GM12878 (cell line): Measurements from ENCODE around the gene MRM1. TPM values are rescaled to one million over a fixed set of nuclear protein-coding genes. Genes with fewer than 3 reads are reported as not detected.

Experiments
- ATAC-seq: fragments of 200-7000 bp; cut with Tn5 transposase; 3 replicates; pipeline ENCODE4 v1.9.1; 2020; ENCODE audit warnings: mild to moderate bottlenecking, moderate library complexity
- BruUV-seq: library from RNA; stranded (reverse); fragments of 400-500 nt; replicated peaks from 2 replicates; lab custom pipeline; 2021; lab: Mats Ljungman, UMichigan
- CTCF ChIA-PET: fragments of 300-600 bp; sonication (Branson Sonifier 250); formaldehyde crosslinking; extraction: SDS; loops from one replicate; lab custom pipeline; 2021; ENCODE audit warnings: inconsistent platforms; lab: Yijun Ruan, JAX
- POLR2A ChIA-PET: fragments of 350-600 bp; formaldehyde crosslinking; extraction: SDS; loops from one replicate; lab custom pipeline; 2021; ENCODE audit warnings: inconsistent platforms; lab: Charles Lee
- RAD21 ChIA-PET: fragments of 300-600 bp; sonication (Branson Sonifier 250); formaldehyde crosslinking; loops from one replicate; lab custom pipeline; 2023; ENCODE audit warnings: antibody characterized with exemption; ENCODE audit not compliant: unreplicated experiment; lab: Charles Lee
- SMC1A ChIA-PET: fragments of 300-600 bp; sonication (Branson Sonifier 250); formaldehyde crosslinking; loops from one replicate; lab custom pipeline; 2023; ENCODE audit not compliant: unreplicated experiment, uncharacterized antibody; lab: Charles Lee
- DNase-seq: peaks from one replicate; pipeline ENCODE4 v3.0.0-alpha.2; 2011; ENCODE audit warnings: low read depth, low spot score
- FAIRE-seq: peaks from 3 replicates; lab custom pipeline; 2011; peaks lifted over from hg19 to GRCh38; lab: Jason Lieb, UNC
- H2AFZ ChIP-seq: 2 replicates; pipeline ENCODE4 v1.6.0; 2011; ENCODE audit warnings: low read depth, low read length, control low read depth; ENCODE audit not compliant: control insufficient read depth
- H3K27ac ChIP-seq: 2 replicates; pipeline ENCODE4 v1.5.1; 2011; ENCODE audit warnings: control low read depth; ENCODE audit not compliant: control insufficient read depth, insufficient read depth
- H3K27me3 ChIP-seq, 2 experiments: replicated peaks in 1 of 2; 2 replicates each; pipeline versions ENCODE4 v1.6.0 to v1.6.1; 2011; ENCODE audit warnings: low read length in 1 of 2; ENCODE audit not compliant: control insufficient read depth in 2 of 2, insufficient read depth in 2 of 2
- H3K36me3 ChIP-seq, 2 experiments: 2 replicates each; pipeline ENCODE4 v1.5.1; 2011; ENCODE audit warnings: low read length in 1 of 2; ENCODE audit not compliant: control insufficient read depth in 2 of 2, insufficient read depth in 2 of 2
- H3K4me1 ChIP-seq: 2 replicates; pipeline ENCODE4 v1.6.1; 2011; ENCODE audit warnings: mild to moderate bottlenecking, low read length, moderate library complexity, mixed read lengths; ENCODE audit not compliant: control insufficient read depth, insufficient read depth
- H3K4me2 ChIP-seq: 2 replicates; pipeline ENCODE4 v1.6.0; 2011; ENCODE audit warnings: control low read depth; ENCODE audit not compliant: control insufficient read depth, insufficient read depth
- H3K4me3 ChIP-seq: fragments of 200-600 bp; sonication (generic); 2 replicates; pipeline ENCODE4 v1.5.1; 2016
- H3K79me2 ChIP-seq: 2 replicates; pipeline ENCODE4 v1.6.0; 2011; ENCODE audit warnings: low read length; ENCODE audit not compliant: control insufficient read depth, insufficient read depth
- H3K9ac ChIP-seq: 2 replicates; pipeline ENCODE4 v1.8.0; 2011; ENCODE audit warnings: low read length, control low read depth, mixed read lengths; ENCODE audit not compliant: control insufficient read depth, insufficient read depth
- H3K9me3 ChIP-seq: replicated peaks from 3 replicates; pipeline ENCODE4 v1.5.1; 2011; ENCODE audit warnings: mild to moderate bottlenecking, low read length; ENCODE audit not compliant: control insufficient read depth, insufficient read depth
- H4K20me1 ChIP-seq: 2 replicates; pipeline ENCODE4 v1.6.0; 2011; ENCODE audit not compliant: control insufficient read depth, insufficient read depth
- ASH2L ChIP-seq: fragments of 300-600, 200-600 bp; sonication (generic); IDR thresholded peaks from 2 replicates; pipeline ENCODE4 v1.6.1; 2017; ENCODE audit warnings: low read depth, mild to moderate bottlenecking, borderline replicate concordance
- CBX5 ChIP-seq: sonication (generic); IDR thresholded peaks from 2 replicates; pipeline ENCODE4 v1.6.1; 2016; ENCODE audit warnings: low read depth, moderate library complexity, mild to moderate bottlenecking, inconsistent platforms
- CHD1 ChIP-seq: IDR thresholded peaks from 2 replicates; pipeline ENCODE4 v1.6.1; 2012; ENCODE audit warnings: low read depth, low read length, improper control_type of control experiment
- CHD4 ChIP-seq: fragments of 200-600 bp; sonication (generic); IDR thresholded peaks from 2 replicates; pipeline ENCODE4 v1.6.1; 2016; ENCODE audit warnings: mild to moderate bottlenecking
- EP300 ChIP-seq, 2 experiments: fragments of 150-350 bp in 1 of 2; IDR thresholded peaks; 2 replicates each; pipeline ENCODE4 v1.6.1; 2011 to 2012; ENCODE audit warnings: low read depth in 2 of 2, low read length in 2 of 2, borderline replicate concordance in 1 of 2, improper control_type of control experiment in 1 of 2, inconsistent platforms in 1 of 2; ENCODE audit not compliant: control insufficient read depth in 1 of 2
- KAT2A ChIP-seq: conservative IDR thresholded peaks from 2 replicates; pipeline ENCODE4 v1.6.1; 2011; ENCODE audit warnings: low read depth, low read length; ENCODE audit not compliant: control insufficient read depth
- LARP7 ChIP-seq: fragments of 450-650 bp; IDR thresholded peaks from 2 replicates; pipeline ENCODE4 v1.6.1; 2017; ENCODE audit warnings: mild to moderate bottlenecking
- MYB ChIP-seq: fragments of 150-350 bp; IDR thresholded peaks from 2 replicates; pipeline ENCODE4 v1.6.1; 2014; ENCODE audit warnings: mild to moderate bottlenecking, low read depth, low read length, borderline replicate concordance
- RAD21 ChIP-seq: IDR thresholded peaks from 2 replicates; pipeline ENCODE4 v1.6.1; 2011; ENCODE audit warnings: mild to moderate bottlenecking, low read depth, low read length, moderate library complexity; ENCODE audit not compliant: insufficient read depth
- RB1 ChIP-seq: fragments of 450-650 bp; formaldehyde crosslinking; IDR thresholded peaks from 2 replicates; pipeline ENCODE4 v1.6.1; 2017; ENCODE audit warnings: mild to moderate bottlenecking, borderline replicate concordance
- RCOR1 ChIP-seq: conservative IDR thresholded peaks from 2 replicates; pipeline ENCODE4 v1.6.1; 2012; ENCODE audit warnings: low read depth, low read length, improper control_type of control experiment
- WGBS: methylation state at CpG from one replicate; pipeline ENCODE4 v1.1.6; 2016; ENCODE audit warnings: low lambda C conversion rate; ENCODE audit not compliant: insufficient replicate concordance, insufficient coverage; ENCODE audit errors: missing lambda C conversion rate; 5-methylcytosine and 5-hydroxymethylcytosine counted together
- in situ Hi-C: fragments of 300-500 bp; cut with MboI; formaldehyde crosslinking; loops from 9 replicates; pipeline ENCODE4 v1.14.3; 2018; ENCODE audit warnings: mixed read lengths
- intact Hi-C: fragments of 100-400 bp; cut with micrococcal nuclease; formaldehyde crosslinking; loops from one replicate; pipeline ENCODE4 v1.14.2; 2022; ENCODE audit not compliant: unreplicated experiment
- polyA plus RNA-seq, 11 experiments: library from polyadenylated mRNA; depleted of rRNA in 4 of 11; unstranded in 6 of 11; stranded (reverse) in 5 of 11; fragments of >200 nt; fragmentation: Nextera tagmentation in 4 of 11; fragmentation: Illumina TruSeq in 1 of 11; extraction: Ambion mirVana in 4 of 11; extraction: Trizol in 1 of 11; gene quantifications; 1 replicate in 1 of 11; 2 replicates in 10 of 11; pipeline versions ENCODE4 v1.2.1 to v1.2.3, GENCODE V29; 2011 to 2016; ENCODE audit warnings: inconsistent platforms in 2 of 11, missing spikeins in 2 of 11, low read depth in 1 of 11
- total RNA-seq, 4 experiments: library from RNA; depleted of rRNA in 3 of 4; stranded (reverse); fragments of >200 nt in 3 of 4; fragmentation: Illumina TruSeq in 1 of 4; extraction: Trizol in 1 of 4; gene quantifications; 2 replicates each; pipeline versions ENCODE4 v1.2.1 to v1.2.3, GENCODE V29; 2013 to 2021
- TF ChIP-seq, protein P1 (sequence below): IDR thresholded peaks from 2 replicates; pipeline ENCODE4 v1.6.1; 2011; ENCODE audit warnings: low read depth, low read length, improper control_type of control experiment, borderline replicate concordance
- TF ChIP-seq, protein P2 (sequence below): fragments of 450-650 bp; IDR thresholded peaks from 2 replicates; pipeline ENCODE4 v1.6.1; 2014; ENCODE audit warnings: mild to moderate bottlenecking

The MRM1 gene
- total and polyA plus RNA-seq, 10 of the 15 experiments (the other 5 are each of a cell fraction or from before 2014, with no cell fraction given), result 0.23 to 16.9 (median 13.2) TPM

DNA sequence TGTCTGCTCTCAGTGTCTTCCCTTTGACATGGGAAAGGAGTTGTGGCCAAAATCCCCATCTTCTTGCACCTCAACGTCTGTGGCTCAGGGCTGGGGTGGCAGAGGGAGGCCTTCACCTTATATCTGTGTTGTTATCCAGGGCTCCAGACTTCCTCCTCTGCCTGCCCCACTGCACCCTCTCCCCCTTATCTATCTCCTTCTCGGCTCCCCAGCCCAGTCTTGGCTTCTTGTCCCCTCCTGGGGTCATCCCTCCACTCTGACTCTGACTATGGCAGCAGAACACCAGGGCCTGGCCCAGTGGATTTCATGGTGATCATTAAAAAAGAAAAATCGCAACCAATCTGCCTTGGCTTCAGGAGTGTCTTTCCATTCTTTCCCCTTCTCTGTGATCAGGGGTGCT lies 918 bp upstream of the MRM1 start:
- intact Hi-C loops (loop anchor here (5.0 kb wide), 1 partner anchor 53 kb away; no protein-coding TSS in a partner anchor), in situ Hi-C loops (loop anchor here (10.0 to 25.0 kb wide), 3 partner anchors 462 to 764 kb away; no protein-coding TSS in a partner anchor)
- H3K36me3 ChIP-seq, result peaks cover 0 to 1% of the 10 kb centered on the region in 2 experiments; a peak in 1 of 4 replicates
- FAIRE-seq (no peak), ATAC-seq (no peak), DNase-seq (no peak)
- peak overlapping the region; percentile 97 for H2AFZ ChIP-seq
- peaks cover 13% of the 10 kb centered on the region for H3K4me1 ChIP-seq
- ChIA-PET SMC1A (interaction anchor here (0.7 to 4.2 kb wide), 4 partner anchors 8 to 64 kb away, joined by 3 to 23 read pairs (median 6); partner anchors contain the start of gene PIGW), RAD21 (interaction anchor here (1.4 to 4.3 kb wide), 5 partner anchors 7 to 773 kb away, joined by 5 to 28 read pairs (median 10); partner anchors contain the start of genes DHRS11, GGNBP2, MYO19 and PIGW), POLR2A (interaction anchor here (0.5 to 2.9 kb wide), 9 partner anchors 36 to 807 kb away, joined by 3 to 28 read pairs (median 5); partner anchors contain the start of genes AATF, GGNBP2, MYO19 and PIGW), CTCF (interaction anchor here (0.8 to 4.3 kb wide), 12 partner anchors 8 to 1015 kb away, joined by 3 to 91 read pairs (median 22); partner anchors contain the start of genes DHRS11, DUSP14, GGNBP2 and MYO19)
- no TSS peak for BruUV-seq
- peak overlapping the region; percentile 100 for H3K4me2 ChIP-seq
- H3K79me2 ChIP-seq, result peaks cover 30% of the 10 kb centered on the region
- H3K27me3 ChIP-seq, result no peaks in the 10 kb centered on the region
- H4K20me1 ChIP-seq, result peaks cover 2% of the 10 kb centered on the region; the same call in 1 of the 2 replicates
- 74% methylated on average over 3 of the region's 3 CpGs for WGBS
- no peaks in the 10 kb centered on the region for H3K9me3 ChIP-seq
- no peak overlapping the region; the same call in 1 of the 2 replicates for H3K27ac ChIP-seq
- TF ChIP-seq, protein P1, sequence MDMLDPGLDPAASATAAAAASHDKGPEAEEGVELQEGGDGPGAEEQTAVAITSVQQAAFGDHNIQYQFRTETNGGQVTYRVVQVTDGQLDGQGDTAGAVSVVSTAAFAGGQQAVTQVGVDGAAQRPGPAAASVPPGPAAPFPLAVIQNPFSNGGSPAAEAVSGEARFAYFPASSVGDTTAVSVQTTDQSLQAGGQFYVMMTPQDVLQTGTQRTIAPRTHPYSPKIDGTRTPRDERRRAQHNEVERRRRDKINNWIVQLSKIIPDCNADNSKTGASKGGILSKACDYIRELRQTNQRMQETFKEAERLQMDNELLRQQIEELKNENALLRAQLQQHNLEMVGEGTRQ, result no peak
- TF ChIP-seq, protein P2, sequence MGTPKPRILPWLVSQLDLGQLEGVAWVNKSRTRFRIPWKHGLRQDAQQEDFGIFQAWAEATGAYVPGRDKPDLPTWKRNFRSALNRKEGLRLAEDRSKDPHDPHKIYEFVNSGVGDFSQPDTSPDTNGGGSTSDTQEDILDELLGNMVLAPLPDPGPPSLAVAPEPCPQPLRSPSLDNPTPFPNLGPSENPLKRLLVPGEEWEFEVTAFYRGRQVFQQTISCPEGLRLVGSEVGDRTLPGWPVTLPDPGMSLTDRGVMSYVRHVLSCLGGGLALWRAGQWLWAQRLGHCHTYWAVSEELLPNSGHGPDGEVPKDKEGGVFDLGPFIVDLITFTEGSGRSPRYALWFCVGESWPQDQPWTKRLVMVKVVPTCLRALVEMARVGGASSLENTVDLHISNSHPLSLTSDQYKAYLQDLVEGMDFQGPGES, result no peak
- TF ChIP-seq CHD1 (no peak), RCOR1 (no peak), KAT2A (no peak), ASH2L (no peak), LARP7 (no peak), MYB (no peak), CHD4 (no peak), CBX5 (no peak), RAD21 (no peak), EP300 (IDR thresholded peaks at IDR 0.05; ENCODE audit: borderline replicate concordance in 1 of 2, control insufficient read depth in 1 of 2, low read depth in 2 of 2, low read length in 2 of 2) (no peak), RB1 (no peak)
- H3K9ac ChIP-seq, result peak overlapping the region; percentile 81
- peak overlapping the region; percentile 89; the same call in 1 of the 2 replicates for H3K4me3 ChIP-seq
